Activated CD4-positive, alpha-beta T cell treated with anti-CD3 and anti-CD28 coated beads for 4 hours (primary cell): Measurements from ENCODE around the gene PAX3.

Source experiments
- DNase-seq, 2 donors: peaks; one replicate each; pipeline ENCODE4 v3.0.0-alpha.2; 2020

The PAX3 gene

DNA sequence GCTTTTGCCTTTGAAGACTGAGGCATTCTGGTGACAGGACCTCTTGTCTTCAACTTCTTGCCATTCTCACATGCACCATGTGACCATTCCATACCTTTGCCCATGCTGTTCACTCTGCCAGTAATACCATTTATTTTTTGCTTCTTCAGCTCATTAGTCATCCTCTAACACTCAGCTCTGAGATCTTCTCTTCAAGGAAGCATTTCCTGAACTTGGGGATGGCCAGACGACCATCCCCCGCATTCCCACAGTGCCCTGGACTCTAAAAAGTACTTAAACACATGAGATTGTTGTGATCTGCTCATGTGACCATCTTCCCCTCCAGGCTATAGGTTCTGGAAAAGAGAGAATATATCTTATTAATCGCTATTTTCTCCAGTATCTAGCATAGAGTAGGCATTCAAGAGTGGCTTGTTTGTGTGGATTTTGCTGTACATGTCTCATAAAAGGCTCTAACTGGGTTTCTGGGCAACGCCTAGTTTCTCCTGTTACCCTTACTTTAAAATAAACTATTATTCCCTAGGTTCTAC, 33.9 kb downstream of the PAX3 start:
- no peak for DNase-seq

GRCh38 chr2:222261504-222261903, 37.3 kb downstream of the PAX3 start:
- no peak for DNase-seq

GRCh38 chr2:222257645-222258044, 41.2 kb downstream of the PAX3 start:
- DNase-seq: no peak

- no peak for DNase-seq
Observed at GRCh38 chr2:222256250-222256649, 42.5 kb downstream of the PAX3 start.

DNA sequence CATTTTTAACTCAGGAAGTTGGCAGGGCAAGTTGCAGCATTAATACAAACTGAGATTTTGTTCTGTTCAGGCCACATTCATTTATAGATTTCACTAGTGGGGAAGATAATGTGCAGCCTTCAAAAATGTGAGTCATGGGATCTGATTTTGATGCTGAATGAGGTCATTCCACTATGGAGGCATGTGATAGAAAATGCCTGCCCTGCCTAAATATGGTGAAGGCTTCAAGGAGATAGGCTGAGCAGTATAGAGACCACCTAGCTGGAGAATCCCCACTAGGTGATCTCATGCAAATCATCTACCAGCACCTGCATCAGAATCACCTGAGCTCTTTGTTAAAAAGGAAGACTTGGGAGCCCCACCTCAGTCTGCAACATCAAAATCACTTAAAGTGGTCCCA, 43.7 kb downstream of the PAX3 start:
- no peak for DNase-seq

- DNase-seq: no peak
Observed at GRCh38 chr2:222250313-222250712, 48.5 kb downstream of the PAX3 start.

DNA sequence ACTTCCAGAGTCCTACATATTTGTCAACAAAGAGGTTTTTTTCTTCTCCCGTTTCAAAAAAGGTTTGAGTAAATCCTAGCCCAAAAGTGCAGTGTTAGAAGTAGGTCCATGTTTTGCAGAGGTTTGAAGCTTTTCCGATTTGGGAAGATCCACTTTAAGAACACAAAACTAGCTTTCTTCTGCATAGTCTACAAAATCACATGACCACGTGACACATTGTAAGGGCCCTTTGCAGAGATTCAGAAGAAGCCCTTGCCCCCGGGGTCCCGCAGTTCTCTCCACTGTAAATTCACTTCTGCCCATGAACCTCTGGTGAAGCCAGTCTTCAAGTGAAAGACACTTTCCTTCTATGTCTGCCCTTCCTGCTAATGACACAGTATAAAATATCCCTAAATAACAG, 49.4 kb downstream of the PAX3 start:
- no peak for DNase-seq

DNA sequence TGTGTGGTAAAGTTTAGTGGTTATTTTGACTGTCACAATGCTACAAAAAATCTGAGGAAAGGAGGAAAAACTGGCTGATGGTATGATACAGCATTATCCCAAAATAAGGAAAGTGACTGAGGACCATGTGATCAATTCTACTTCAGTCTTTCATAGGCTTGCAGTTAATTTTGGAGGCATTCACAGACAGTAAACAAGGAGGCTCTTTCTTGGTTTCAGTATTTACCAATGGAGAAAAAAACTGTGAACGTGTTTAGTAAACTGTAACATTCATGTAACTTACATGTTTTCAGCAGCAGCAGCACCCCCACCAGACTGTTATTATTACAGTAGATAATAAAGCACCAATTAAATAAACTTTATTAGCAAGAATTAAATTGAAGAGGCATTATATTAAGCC, 50.0 kb downstream of the PAX3 start:
- no peak for DNase-seq

GRCh38 chr2:222248256-222248655, 50.5 kb downstream of the PAX3 start:
- no peak for DNase-seq

GRCh38 chr2:222242532-222242931, 56.3 kb downstream of the PAX3 start:
- no peak for DNase-seq

DNA sequence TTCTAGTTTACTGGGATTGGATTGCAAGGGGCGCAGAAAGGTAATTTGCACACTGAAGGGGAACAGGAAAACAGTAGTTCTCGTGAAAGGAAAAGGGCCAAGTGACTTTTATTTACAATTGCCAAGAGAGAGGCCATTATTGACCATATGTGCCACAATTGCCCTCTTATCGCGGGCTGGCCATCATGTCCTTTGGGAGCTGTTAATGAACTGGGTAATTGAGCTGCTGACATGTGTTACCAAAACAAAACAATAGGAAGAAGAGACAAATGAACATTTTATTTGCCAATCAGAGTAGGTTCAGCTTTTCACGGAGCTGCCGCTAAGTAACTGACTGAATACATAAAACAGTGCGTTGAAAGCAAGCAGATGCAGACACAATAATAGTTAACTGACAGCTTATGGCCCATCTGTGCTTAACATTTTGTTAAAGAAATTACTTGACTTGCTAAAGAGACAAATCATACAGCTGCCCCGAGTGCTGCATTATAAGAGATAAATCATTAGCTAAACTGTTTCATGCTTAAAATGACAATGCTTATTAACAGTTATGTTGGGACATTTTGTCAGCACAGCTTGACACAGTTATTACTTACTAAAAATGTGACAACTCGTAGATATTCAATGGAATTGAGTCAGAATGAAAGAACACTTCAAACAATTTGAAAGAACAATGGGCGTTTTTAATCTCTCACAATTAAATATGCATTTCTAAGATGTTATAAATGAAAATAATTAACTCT, 57.5 kb downstream of the PAX3 start:
- DNase-seq: no peak

- DNase-seq: no peak
Observed at GRCh38 chr2:222240676-222241049, 58.1 kb downstream of the PAX3 start.

DNA sequence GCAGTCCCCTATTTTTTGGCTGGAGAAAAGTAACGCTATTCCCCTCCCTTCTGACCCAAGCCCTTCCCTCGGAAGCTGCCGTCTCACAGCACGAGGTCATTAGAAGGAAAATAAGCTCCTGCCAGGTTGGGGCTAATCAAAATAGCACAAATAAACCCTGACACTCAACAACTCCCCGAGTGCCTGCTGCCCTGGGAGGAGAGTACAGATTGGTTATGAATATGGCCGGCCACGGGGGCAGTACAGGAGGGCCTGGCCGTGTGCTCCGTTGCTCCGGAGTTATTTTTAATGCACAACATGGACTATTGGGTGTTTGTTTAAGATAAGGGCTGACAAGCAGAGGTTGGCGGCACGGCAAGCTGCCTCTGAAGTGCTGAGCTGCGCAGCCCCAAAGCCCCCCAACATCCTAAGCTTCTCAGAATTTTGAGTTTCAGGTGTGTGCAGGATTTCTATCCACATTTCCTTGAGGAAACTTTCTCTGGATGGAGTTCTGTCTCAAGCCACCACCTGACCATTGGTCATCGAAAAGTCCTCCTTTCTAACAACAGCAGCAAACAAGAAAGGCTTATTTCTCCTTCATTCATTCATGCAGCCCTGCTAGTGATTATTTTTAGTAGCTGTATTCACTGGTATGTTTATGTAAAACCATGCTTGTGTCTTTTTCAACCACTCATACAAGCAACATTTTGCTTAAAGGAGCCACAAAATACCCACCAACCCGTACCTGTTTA, 58.7 kb downstream of the PAX3 start:
- no peak for DNase-seq

DNA sequence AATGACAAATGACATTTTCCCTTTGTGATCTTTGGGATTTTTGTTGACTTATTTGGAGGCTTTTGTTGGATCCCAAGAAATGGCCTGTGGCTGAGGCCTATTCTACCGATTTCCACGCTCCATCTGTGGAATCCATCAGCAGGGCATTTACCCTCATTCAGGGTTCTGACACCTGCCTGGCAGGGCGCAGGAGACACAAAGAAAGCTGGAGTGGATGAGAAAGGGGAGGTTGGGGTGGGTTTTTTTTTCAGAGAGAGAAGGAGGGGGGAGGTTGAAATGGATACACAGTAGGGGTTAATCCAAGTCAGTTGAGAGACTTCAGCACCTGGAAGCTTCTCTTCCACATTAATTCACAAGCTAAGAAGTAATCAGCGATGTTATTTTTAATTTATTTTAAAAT, 59.7 kb downstream of the PAX3 start:
- no peak for DNase-seq

- DNase-seq: no peak
Observed at GRCh38 chr2:222238072-222238471, 60.7 kb downstream of the PAX3 start.

DNA sequence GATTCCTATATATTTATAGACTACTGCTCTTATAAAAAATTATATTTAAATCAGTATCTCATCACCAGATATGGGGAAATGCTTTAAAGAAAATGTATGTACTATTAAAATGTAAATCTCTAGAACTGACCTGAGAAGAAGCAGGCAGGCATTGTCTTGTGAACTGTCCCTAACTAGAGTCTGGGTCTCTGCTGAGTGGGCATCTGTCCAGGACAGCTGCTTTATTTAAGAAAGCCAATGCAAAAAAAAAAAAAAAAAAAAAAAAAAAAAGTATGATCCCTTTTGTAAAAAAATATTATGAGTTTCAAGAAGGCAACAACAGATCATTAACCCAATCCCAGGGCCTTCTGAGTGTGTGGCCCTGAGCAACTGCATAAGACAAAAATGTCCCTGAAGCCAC, 66.0 kb downstream of the PAX3 start:
- no peak for DNase-seq

DNA sequence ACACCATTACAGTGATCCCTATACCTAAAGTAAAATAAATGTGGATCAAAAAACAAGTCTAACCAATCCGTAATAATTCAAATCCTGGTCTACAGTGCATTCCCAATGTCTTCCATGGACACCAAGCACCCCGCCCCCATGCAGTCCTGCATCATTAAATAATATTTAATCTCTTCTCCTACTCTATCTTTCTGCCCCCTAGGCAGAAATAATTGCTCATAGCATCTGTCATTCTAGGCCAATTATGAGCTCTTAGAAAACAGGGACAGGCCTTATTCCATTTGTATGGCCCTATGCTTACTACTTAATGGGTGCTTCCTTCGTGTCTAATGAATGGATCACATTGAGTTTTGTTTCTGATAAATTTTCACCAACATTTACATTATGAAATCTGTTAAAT, 66.4 kb downstream of the PAX3 start:
- DNase-seq: no peak

DNA sequence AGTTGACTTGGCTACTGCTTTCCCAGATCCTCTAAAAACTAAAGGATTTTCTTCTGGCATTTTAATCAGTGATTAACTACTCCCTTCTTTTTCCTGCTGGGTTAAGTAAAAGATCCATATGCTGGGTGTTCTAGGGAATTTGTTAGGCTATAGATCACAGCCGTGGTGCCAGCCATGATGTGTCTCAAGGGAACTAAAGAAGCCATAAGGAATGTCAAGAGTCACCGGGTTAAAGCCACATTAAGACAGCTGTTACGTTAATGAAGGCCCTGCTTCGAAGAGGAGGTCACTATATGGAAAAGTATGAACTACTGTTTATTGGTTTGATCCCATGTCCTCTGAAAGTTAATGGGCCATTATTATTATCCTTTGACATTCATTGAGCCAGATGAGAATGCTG, 70.7 kb downstream of the PAX3 start:
- no peak for DNase-seq

DNA sequence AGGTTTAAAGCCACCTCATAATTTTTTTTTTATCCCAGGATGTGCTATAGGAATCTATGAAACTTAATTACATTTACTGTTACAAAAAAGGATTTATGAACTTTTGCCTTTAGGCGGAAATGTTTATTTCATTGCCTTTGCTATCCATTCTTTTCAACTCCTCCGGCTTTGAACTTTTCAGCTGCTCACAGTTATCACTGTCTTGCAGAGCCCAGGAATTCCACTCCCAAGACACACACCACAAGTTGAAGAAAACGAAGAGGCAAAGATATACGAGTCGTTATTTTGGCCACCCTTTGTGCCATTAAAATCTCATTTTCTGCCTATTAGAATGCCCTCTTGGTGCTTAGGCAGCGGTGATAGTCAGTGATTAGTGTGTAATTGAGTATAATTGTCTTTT, 80.0 kb downstream of the PAX3 start:
- DNase-seq: no peak

DNA sequence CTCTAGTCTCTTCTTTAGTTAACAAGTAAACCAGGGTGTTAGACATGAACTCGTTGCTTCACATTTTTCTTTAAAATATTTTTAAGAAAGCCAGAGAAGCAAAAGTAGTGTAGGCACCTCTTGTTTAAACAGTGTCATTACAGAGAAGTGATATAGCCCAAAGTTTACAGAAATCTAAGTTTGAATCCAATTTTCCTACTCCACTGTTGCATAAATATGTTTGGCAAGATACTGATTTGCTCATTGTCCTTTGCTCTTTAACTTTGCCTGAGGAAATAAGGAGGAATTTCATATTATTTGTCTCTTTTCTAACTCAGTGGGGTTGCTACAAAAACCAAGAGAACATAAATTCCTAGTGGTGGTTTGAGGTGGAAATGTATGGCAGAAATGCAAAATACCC, 81.1 kb downstream of the PAX3 start:
- no peak for DNase-seq

- no peak for DNase-seq
Observed at GRCh38 chr2:222214885-222215284, 83.9 kb downstream of the PAX3 start.

DNA sequence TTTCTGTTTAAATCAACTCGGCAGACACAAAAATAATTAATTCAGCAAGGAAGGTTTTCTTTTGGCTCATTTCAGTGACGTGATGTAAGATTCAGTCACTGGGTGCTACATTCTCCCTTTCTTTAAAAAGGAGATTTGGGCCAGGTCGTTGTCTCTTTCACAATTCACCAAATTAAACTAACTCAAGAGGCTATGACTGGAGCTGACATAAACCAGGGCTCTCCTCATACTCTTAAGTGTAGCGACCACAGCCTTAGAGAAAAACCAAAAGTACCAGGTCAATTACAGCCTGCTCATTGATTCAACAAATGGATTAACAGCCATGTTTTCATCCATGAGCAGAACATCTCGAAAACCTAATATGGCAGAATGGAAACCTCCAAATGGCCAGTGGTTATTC, 85.7 kb downstream of the PAX3 start:
- no peak for DNase-seq

DNA sequence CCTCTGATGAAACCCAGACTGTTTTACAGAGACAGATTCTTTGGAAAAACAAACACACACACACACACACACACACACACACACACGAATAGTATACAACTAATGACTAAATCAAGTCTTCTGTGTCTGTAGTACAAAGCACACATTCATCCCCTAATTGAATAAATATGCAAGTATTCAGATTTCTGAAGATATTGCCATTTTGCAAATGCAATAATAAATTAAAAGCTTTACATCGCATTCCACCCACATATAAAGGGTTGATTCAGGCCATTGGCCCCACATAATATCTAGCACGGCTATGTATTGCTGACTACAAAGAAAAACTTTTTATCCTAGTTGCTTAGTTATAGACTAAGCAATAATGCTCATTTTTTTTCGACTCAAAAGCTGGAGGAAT, 86.2 kb downstream of the PAX3 start:
- DNase-seq: no peak

GRCh38 chr2:222208010-222208690, 90.6 kb downstream of the PAX3 start:
- no peak for DNase-seq
